Panc1 (cell line): ENCODE measurements around the gene SAP30. TPM values are rescaled to one million over a fixed set of nuclear protein-coding genes. Genes with fewer than 3 reads are reported as not detected.

ENCODE experiments used
- ATAC-seq: fragments of 200-7000 bp; cut with Tn5 transposase; 2 replicates; pipeline ENCODE4 v1.9.1; 2020; ENCODE audit warnings: mild to moderate bottlenecking, moderate library complexity
- BruUV-seq: library from RNA; stranded (reverse); fragments of 400-500 nt; replicated peaks from 2 replicates; lab custom pipeline; 2021; lab: Mats Ljungman, UMichigan
- CTCF ChIA-PET: fragments of 300-600 bp; sonication (Branson Sonifier 250); formaldehyde crosslinking; loops from one replicate; lab custom pipeline; 2022; ENCODE audit warnings: antibody characterized with exemption; lab: Charles Lee
- POLR2A ChIA-PET: fragments of 300-600 bp; sonication (Branson Sonifier 250); formaldehyde crosslinking; loops from one replicate; lab custom pipeline; 2022; ENCODE audit warnings: antibody characterized with exemption; lab: Charles Lee
- DNase-seq: peaks from one replicate; pipeline ENCODE4 v3.0.0-alpha.2; 2010; ENCODE audit warnings: low read depth, low spot score
- H3K27ac ChIP-seq: 2 replicates; pipeline ENCODE4 v1.5.1; 2011; ENCODE audit warnings: mild to moderate bottlenecking, low read length, inconsistent platforms
- H3K27me3 ChIP-seq: fragments of 200-500 bp; sonication (Bioruptor generic); 2 replicates; pipeline ENCODE4 v1.6.0; 2014; ENCODE audit warnings: low read length, inconsistent platforms; ENCODE audit not compliant: control insufficient read depth, insufficient read depth
- H3K36me3 ChIP-seq: fragments of 200-500 bp; sonication (Bioruptor generic); 2 replicates; pipeline ENCODE4 v1.5.1; 2014; ENCODE audit warnings: inconsistent platforms, mild to moderate bottlenecking, low read length, moderate library complexity; ENCODE audit not compliant: control insufficient read depth, insufficient read depth
- H3K4me1 ChIP-seq: 2 replicates; pipeline ENCODE4 v1.5.1; 2011; ENCODE audit warnings: inconsistent platforms, mild to moderate bottlenecking, low read length, moderate library complexity; ENCODE audit not compliant: control insufficient read depth, insufficient read depth
- H3K4me3 ChIP-seq, 2 experiments: 2 replicates each; pipeline ENCODE4 v1.5.1; 2011 to 2012; ENCODE audit warnings: low read depth in 2 of 2, low read length in 2 of 2, mild to moderate bottlenecking in 2 of 2, inconsistent platforms in 1 of 2, moderate library complexity in 1 of 2
- H3K9me3 ChIP-seq: fragments of 200-500 bp; sonication (Bioruptor generic); 2 replicates; pipeline ENCODE4 v1.5.1; 2014; ENCODE audit warnings: low read depth, mild to moderate bottlenecking, inconsistent platforms, low read length, moderate library complexity; ENCODE audit not compliant: control insufficient read depth, insufficient read depth
- POLR2AphosphoS5 ChIP-seq: IDR thresholded peaks from 2 replicates; pipeline ENCODE4 v1.6.1; 2012; ENCODE audit warnings: mild to moderate bottlenecking, low read depth, low read length, moderate library complexity
- SIN3A ChIP-seq: IDR thresholded peaks from 2 replicates; pipeline ENCODE4 v1.6.1; 2012; ENCODE audit warnings: low read depth, mild to moderate bottlenecking, low read length, moderate library complexity, borderline replicate concordance; ENCODE audit not compliant: insufficient read depth
- TCF7L2 ChIP-seq: IDR thresholded peaks from 2 replicates; pipeline ENCODE4 v1.6.1; 2011; ENCODE audit warnings: mild to moderate bottlenecking, low read depth, low read length, inconsistent platforms
- in situ Hi-C: cut with HindIII; loops from 2 replicates; pipeline ENCODE4 v1.10.0; 2016; ENCODE audit warnings: low sequenced_read_pairs, low pct_unique_long_range_greater_than_20kb
- intact Hi-C: fragments of 100-400 bp; cut with micrococcal nuclease; formaldehyde crosslinking; loops from one replicate; pipeline ENCODE4 v1.10.0; 2022; ENCODE audit not compliant: unreplicated experiment
- total RNA-seq: library from RNA; stranded (reverse); gene quantifications from one replicate; pipeline ENCODE4 v1.2.1, GENCODE V29; 2021; ENCODE audit not compliant: unreplicated experiment
- TF ChIP-seq, protein P1 (sequence below): fragments of 450-650 bp; IDR thresholded peaks from 2 replicates; pipeline ENCODE4 v1.5.1; 2017; ENCODE audit warnings: mild to moderate bottlenecking
- TF ChIP-seq, protein P2 (sequence below), 2 experiments: IDR thresholded peaks; 2 replicates each; pipeline ENCODE4 v1.6.1; 2011 to 2012; ENCODE audit warnings: low read depth in 2 of 2, control low read depth in 1 of 2, low read length in 1 of 2, mild to moderate bottlenecking in 1 of 2, moderate library complexity in 1 of 2; ENCODE audit not compliant: insufficient read depth in 1 of 2

The SAP30 gene
- total RNA-seq, 1 experiment from 2014 or later = 23.4 TPM

DNA sequence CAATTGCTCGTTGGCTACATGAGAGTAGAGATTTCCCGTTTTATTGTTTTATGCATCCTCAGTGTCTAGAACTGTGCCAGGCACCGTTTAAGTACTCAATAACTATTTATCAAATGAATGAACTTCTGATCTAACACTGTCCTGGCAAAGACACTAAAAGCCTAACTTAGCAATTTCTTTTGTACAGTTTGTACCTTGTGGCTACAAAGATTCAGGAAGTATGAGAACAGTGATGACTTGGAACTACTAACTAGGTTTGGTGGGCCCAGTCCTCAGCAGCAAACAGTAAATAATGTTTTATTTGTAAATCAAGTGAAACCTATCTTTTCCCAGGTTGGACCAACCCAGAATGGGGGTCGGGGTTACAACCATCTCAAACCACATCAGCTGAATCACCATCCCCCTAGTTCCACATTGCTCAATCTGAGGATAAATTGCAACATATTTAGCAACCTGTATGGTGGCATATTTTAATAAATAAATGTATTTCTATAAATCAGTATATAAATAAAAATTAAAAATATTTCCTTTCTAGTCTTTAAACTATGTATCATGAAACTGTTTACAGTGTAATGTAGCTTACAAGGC is 40.4 kb downstream of the SAP30 start:
- H3K36me3 ChIP-seq = no peaks in the 10 kb centered on the region
- intact Hi-C loops = no loop called here
- ChIA-PET POLR2A (no interaction called here), CTCF (no interaction called here)
- no peak for DNase-seq
- H3K27me3 ChIP-seq = no peaks in the 10 kb centered on the region
- no peaks in the 10 kb centered on the region for H3K4me1 ChIP-seq
- in situ Hi-C loops = no loop called here
- no peak overlapping the region for H3K4me3 ChIP-seq
- no TSS peak for BruUV-seq
- TF ChIP-seq TCF7L2 (no peak), SIN3A (no peak), POLR2AphosphoS5 (no peak)
- TF ChIP-seq, protein P1, sequence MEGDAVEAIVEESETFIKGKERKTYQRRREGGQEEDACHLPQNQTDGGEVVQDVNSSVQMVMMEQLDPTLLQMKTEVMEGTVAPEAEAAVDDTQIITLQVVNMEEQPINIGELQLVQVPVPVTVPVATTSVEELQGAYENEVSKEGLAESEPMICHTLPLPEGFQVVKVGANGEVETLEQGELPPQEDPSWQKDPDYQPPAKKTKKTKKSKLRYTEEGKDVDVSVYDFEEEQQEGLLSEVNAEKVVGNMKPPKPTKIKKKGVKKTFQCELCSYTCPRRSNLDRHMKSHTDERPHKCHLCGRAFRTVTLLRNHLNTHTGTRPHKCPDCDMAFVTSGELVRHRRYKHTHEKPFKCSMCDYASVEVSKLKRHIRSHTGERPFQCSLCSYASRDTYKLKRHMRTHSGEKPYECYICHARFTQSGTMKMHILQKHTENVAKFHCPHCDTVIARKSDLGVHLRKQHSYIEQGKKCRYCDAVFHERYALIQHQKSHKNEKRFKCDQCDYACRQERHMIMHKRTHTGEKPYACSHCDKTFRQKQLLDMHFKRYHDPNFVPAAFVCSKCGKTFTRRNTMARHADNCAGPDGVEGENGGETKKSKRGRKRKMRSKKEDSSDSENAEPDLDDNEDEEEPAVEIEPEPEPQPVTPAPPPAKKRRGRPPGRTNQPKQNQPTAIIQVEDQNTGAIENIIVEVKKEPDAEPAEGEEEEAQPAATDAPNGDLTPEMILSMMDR = no peak
- TF ChIP-seq, protein P2, sequence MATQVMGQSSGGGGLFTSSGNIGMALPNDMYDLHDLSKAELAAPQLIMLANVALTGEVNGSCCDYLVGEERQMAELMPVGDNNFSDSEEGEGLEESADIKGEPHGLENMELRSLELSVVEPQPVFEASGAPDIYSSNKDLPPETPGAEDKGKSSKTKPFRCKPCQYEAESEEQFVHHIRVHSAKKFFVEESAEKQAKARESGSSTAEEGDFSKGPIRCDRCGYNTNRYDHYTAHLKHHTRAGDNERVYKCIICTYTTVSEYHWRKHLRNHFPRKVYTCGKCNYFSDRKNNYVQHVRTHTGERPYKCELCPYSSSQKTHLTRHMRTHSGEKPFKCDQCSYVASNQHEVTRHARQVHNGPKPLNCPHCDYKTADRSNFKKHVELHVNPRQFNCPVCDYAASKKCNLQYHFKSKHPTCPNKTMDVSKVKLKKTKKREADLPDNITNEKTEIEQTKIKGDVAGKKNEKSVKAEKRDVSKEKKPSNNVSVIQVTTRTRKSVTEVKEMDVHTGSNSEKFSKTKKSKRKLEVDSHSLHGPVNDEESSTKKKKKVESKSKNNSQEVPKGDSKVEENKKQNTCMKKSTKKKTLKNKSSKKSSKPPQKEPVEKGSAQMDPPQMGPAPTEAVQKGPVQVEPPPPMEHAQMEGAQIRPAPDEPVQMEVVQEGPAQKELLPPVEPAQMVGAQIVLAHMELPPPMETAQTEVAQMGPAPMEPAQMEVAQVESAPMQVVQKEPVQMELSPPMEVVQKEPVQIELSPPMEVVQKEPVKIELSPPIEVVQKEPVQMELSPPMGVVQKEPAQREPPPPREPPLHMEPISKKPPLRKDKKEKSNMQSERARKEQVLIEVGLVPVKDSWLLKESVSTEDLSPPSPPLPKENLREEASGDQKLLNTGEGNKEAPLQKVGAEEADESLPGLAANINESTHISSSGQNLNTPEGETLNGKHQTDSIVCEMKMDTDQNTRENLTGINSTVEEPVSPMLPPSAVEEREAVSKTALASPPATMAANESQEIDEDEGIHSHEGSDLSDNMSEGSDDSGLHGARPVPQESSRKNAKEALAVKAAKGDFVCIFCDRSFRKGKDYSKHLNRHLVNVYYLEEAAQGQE (IDR thresholded peaks at IDR 0.05; ENCODE audit: insufficient read depth in 1 of 2, low read depth in 2 of 2, low read length in 1 of 2) = no peak
- H3K27ac ChIP-seq = no peak overlapping the region
- ATAC-seq = no peak
- no peaks in the 10 kb centered on the region for H3K9me3 ChIP-seq

DNA sequence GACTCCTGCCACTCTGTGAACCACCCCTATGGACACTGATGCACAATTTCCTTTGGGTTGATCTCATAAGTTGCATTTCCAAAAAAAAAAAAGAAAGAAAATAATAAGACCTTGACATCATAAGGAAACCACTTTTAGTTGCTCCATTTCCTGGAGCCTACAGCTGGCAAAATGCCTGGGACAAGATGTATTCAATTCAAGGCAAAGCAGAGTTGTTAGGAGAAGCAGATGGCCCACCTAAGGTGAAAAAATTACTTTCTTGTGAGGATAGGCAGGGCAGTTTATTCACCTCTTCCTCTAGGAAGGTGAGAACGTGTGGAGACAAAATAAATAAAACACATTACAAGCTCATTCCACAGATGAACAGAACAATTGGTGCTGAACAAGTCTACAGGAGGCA is 42.3 kb downstream of the SAP30 start:
- in situ Hi-C loops = no loop called here
- Histone ChIP-seq H3K36me3 (no peaks in the 10 kb centered on the region), H3K27me3 (no peaks in the 10 kb centered on the region), H3K4me3 (no peak overlapping the region), H3K9me3 (no peaks in the 10 kb centered on the region), H3K4me1 (no peaks in the 10 kb centered on the region), H3K27ac (no peak overlapping the region)
- ATAC-seq (no peak), DNase-seq (no peak)
- no peak for TF ChIP-seq POLR2AphosphoS5
- no peak for TF ChIP-seq SIN3A
- BruUV-seq = no TSS peak
- CTCF ChIA-PET = no interaction called here
- POLR2A ChIA-PET = no interaction called here
- intact Hi-C loops = no loop called here

DNA sequence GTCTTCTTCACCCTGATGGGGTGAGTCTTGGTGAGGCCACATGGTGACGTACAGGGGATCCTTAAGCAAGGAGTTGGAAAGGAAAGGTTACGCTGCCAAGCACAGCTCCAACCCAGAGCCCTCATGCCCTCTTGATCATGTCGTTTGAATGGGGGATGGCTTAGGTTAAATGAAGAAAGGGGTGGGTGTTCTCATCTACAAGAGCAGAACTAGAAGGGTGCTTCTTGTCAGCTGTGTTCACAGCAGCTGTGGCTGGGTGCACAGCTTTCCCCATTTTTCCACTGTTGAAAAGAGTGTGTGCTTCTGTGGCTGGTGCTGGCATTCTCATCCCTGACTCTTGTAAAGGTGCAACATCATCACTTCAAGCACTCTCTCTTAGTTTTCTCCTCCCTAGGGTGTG is 43.7 kb downstream of the SAP30 start:
- Histone ChIP-seq H3K9me3 (no peaks in the 10 kb centered on the region), H3K27me3 (no peaks in the 10 kb centered on the region), H3K36me3 (no peaks in the 10 kb centered on the region), H3K27ac (no peak overlapping the region), H3K4me3 (no peak overlapping the region), H3K4me1 (no peaks in the 10 kb centered on the region)
- ATAC-seq = no peak
- intact Hi-C loops = no loop called here
- in situ Hi-C loops = no loop called here
- no TSS peak for BruUV-seq
- ChIA-PET CTCF (no interaction called here), POLR2A (no interaction called here)
- DNase-seq = no peak
- TF ChIP-seq TCF7L2 (no peak), SIN3A (no peak), POLR2AphosphoS5 (no peak)
- TF ChIP-seq, protein P2 (IDR thresholded peaks at IDR 0.05; ENCODE audit: insufficient read depth in 1 of 2, low read depth in 2 of 2, low read length in 1 of 2) = no peak
- TF ChIP-seq, protein P1 = no peak
